Ascending aorta (tissue), 2 donors: Measurements from ENCODE around the gene VPS4A. TPM values are rescaled to one million over a fixed set of nuclear protein-coding genes. Genes with fewer than 3 reads are reported as not detected.

Source experiments
- DNase-seq, 2 donors: peaks; one replicate each; pipeline ENCODE4 v3.0.0-alpha.2; 2019; ENCODE audit warnings: low spot score in 2 of 2
- H3K27ac ChIP-seq, 2 donors: fragments of 200-600 bp; sonication (generic); one replicate each; pipeline ENCODE4 v1.5.1; 2016 to 2017; ENCODE audit warnings: mild to moderate bottlenecking in 1 of 2
- H3K27me3 ChIP-seq: fragments of 200-600 bp; sonication (generic); one replicate; pipeline ENCODE4 v1.5.1; 2017
- H3K36me3 ChIP-seq, 2 donors: fragments of 200-600 bp; sonication (generic); one replicate each; pipeline ENCODE4 v1.5.1; 2016
- H3K4me1 ChIP-seq, 2 donors: fragments of 200-600 bp; sonication (generic); one replicate each; pipeline ENCODE4 v1.5.1; 2016 to 2017; ENCODE audit warnings: mild to moderate bottlenecking in 1 of 2
- H3K4me3 ChIP-seq, 2 donors: fragments of 200-600 bp; sonication (generic); one replicate each; pipeline ENCODE4 v1.5.1; 2016 to 2017; ENCODE audit warnings: mild to moderate bottlenecking in 1 of 2
- H3K9me3 ChIP-seq, 2 donors: fragments of 200-600 bp; sonication (generic); one replicate each; pipeline ENCODE4 v1.5.1; 2016
- intact Hi-C: fragments of 100-400 bp; cut with DNase I; formaldehyde crosslinking; loops from one replicate; pipeline ENCODE4 v1.15.1; 2023
- total RNA-seq: library from RNA; depleted of rRNA; stranded (reverse); fragments of >200 nt; gene quantifications from one replicate; pipeline ENCODE4 v1.1.0, GENCODE V29; 2016
- TF ChIP-seq, protein P1 (sequence below), 3 experiments: fragments of 200-600 bp in 2 of 3; fragments of 450-650 bp in 1 of 3; sonication (generic) in 2 of 3; IDR thresholded peaks; one replicate each; pipeline ENCODE4 v1.5.1; 2016 to 2019; ENCODE audit warnings: antibody characterized with exemption in 3 of 3, mild to moderate bottlenecking in 1 of 3, moderate library complexity in 1 of 3

The VPS4A gene
- total RNA-seq, 1 donor from 2014 or later: 38.3 TPM

DNA sequence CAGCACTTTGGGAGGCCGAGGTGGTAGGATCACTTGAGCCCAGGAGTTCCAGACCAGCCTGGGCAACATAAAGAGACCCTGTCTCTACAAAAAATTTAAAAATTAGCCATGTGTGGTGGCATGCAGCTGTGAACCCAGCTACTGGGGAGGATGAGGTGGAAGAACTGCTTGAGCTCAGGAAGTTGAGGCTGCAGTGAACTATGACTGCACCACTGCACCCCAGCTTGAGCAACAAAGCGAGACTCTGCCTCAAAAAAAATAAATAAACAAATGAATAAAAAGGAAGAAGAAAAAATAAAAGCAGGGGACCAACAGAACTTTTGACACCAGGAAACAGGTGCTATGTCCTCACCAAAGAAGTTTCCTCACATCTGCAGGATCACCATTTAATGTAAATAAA, 60.4 kb downstream of the VPS4A start:
- Histone ChIP-seq H3K4me1 (no peaks in the 10 kb centered on the region), H3K27ac (no peak overlapping the region), H3K36me3 (peaks cover 45 to 57% of the 10 kb centered on the region in 2 donors), H3K27me3 (no peaks in the 10 kb centered on the region), H3K4me3 (no peak overlapping the region), H3K9me3 (no peaks in the 10 kb centered on the region)
- intact Hi-C loops: no loop called here
- TF ChIP-seq, protein P1, sequence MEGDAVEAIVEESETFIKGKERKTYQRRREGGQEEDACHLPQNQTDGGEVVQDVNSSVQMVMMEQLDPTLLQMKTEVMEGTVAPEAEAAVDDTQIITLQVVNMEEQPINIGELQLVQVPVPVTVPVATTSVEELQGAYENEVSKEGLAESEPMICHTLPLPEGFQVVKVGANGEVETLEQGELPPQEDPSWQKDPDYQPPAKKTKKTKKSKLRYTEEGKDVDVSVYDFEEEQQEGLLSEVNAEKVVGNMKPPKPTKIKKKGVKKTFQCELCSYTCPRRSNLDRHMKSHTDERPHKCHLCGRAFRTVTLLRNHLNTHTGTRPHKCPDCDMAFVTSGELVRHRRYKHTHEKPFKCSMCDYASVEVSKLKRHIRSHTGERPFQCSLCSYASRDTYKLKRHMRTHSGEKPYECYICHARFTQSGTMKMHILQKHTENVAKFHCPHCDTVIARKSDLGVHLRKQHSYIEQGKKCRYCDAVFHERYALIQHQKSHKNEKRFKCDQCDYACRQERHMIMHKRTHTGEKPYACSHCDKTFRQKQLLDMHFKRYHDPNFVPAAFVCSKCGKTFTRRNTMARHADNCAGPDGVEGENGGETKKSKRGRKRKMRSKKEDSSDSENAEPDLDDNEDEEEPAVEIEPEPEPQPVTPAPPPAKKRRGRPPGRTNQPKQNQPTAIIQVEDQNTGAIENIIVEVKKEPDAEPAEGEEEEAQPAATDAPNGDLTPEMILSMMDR (IDR thresholded peaks at IDR 0.05): no peak
- DNase-seq: no peak

GRCh38 chr16:69373019-69373418, 61.9 kb downstream of the VPS4A start:
- H3K27ac ChIP-seq: no peak overlapping the region
- intact Hi-C loops: no loop called here

More at GRCh38 chr16:69373019-69373418, 61.9 kb downstream of the VPS4A start:
- no peaks in the 10 kb centered on the region for H3K27me3 ChIP-seq
- TF ChIP-seq, protein P1 (IDR thresholded peaks at IDR 0.05): no peak
- H3K4me1 ChIP-seq: no peaks in the 10 kb centered on the region
- no peaks in the 10 kb centered on the region for H3K9me3 ChIP-seq
- H3K36me3 ChIP-seq: peaks cover 34 to 46% of the 10 kb centered on the region in 2 donors
- no peak for DNase-seq
- no peak overlapping the region for H3K4me3 ChIP-seq

Other genes with a start within 250 kb of the VPS4A start
- not detected for gene HAS3, start 205.7 kb upstream of the VPS4A start, total RNA-seq
- gene CHTF8, start 178.8 kb upstream of the VPS4A start, total RNA-seq: 41.3 TPM
- 45.9 TPM for gene UTP4, start 178.7 kb upstream of the VPS4A start, total RNA-seq
- 19.7 TPM for gene SNTB2, start 124.2 kb upstream of the VPS4A start, total RNA-seq
- gene PDF, start 19.2 kb downstream of the VPS4A start, total RNA-seq: 49.9 TPM
- gene COG8, start 28.2 kb downstream of the VPS4A start, total RNA-seq: 24.7 TPM
- 5.2 TPM for gene NIP7, start 28.4 kb downstream of the VPS4A start, total RNA-seq
- not detected for gene TMED6, start 40.4 kb downstream of the VPS4A start, total RNA-seq
- 22.6 TPM for gene TERF2, start 74.7 kb downstream of the VPS4A start, total RNA-seq
- gene CYB5B, start 113.3 kb downstream of the VPS4A start, total RNA-seq: 19.2 TPM